Measurements from ENCODE around the gene EVI5.
A peak's percentile ranks its signal among the peaks of the same experiment; 100 is the strongest.

Gene EVI5

DNA sequence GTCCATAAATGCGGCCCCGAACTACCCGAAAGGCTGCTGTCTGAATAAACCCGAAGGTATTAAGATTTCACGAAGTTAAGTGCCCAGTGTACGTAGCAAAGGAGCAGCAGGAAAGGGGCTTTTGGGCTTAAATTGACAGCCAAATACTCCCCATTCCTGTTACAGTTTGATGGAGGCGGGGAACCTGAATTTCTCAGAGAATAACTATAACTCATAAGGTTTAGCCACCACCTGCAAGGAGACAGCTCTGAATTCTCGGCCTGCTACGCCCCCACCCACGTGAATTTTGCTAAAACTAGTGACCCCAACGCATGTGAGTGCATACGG, 303.3 kb downstream of the EVI5 start:
- Histone ChIP-seq H3K4me2 (ENCODE audit: low read length) (peak overlapping the region; percentile 80), H3K27ac (no peak overlapping the region), H3K4me3 (ENCODE audit: low read depth, low read length) (no peak overlapping the region), H3K9ac (no peak overlapping the region), H3K4me1 (no peaks in the 10 kb centered on the region), H3K79me2 (no peaks in the 10 kb centered on the region), H3K9me3 (ENCODE audit: control insufficient read depth, low read length) (no peaks in the 10 kb centered on the region), H2AFZ (no peak overlapping the region), H3K36me3 (ENCODE audit: control insufficient read depth, insufficient read depth, low read length) (no peaks in the 10 kb centered on the region), H3K27me3 (ENCODE audit: control insufficient read depth, insufficient read depth, low read length) (peaks cover 27% of the 10 kb centered on the region)
- TF ChIP-seq, protein P1, sequence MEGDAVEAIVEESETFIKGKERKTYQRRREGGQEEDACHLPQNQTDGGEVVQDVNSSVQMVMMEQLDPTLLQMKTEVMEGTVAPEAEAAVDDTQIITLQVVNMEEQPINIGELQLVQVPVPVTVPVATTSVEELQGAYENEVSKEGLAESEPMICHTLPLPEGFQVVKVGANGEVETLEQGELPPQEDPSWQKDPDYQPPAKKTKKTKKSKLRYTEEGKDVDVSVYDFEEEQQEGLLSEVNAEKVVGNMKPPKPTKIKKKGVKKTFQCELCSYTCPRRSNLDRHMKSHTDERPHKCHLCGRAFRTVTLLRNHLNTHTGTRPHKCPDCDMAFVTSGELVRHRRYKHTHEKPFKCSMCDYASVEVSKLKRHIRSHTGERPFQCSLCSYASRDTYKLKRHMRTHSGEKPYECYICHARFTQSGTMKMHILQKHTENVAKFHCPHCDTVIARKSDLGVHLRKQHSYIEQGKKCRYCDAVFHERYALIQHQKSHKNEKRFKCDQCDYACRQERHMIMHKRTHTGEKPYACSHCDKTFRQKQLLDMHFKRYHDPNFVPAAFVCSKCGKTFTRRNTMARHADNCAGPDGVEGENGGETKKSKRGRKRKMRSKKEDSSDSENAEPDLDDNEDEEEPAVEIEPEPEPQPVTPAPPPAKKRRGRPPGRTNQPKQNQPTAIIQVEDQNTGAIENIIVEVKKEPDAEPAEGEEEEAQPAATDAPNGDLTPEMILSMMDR (IDR thresholded peaks at IDR 0.05) = no peak

DNA sequence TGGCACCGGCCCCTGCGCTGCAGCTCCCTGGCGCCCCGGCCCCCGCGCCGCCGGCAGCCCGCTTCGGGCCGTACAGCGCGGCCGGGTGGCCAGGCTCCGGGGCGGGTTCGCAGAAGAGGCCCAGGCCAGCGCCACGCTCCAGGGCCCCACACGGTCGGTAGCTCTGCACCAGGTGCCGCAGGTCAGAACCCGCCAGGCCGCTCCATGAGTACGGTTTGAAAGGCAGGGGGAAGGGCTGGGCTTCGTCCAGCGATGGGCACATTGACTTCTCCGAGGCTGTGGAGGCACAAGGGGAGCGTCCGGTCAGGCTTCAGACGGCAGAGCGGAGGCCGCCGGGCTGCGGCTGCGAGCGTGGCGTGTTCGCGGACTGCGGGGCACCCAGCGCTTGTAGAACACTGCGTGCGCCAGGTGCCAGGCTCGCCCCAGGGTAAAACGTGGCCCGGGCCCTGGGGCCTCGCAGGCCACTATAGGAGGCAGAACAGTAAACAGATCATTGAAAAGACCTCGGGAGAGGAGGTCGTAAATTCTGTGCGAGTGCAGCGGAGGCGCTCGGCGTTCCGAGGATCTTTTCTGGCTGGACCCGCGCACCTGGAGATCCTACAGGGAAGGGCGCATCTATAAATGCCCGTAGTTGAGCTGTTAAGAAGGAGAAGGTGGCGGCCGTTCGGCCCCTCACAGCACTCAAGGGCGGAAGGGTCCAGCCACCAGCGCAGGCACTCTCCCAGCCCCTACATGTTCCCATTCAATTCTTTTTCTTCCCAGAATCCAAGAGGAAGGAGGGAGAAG, 303.9 kb downstream of the EVI5 start:
- Histone ChIP-seq H3K36me3 (ENCODE audit: control insufficient read depth, insufficient read depth, low read length) (no peaks in the 10 kb centered on the region), H3K4me2 (ENCODE audit: low read length) (peak overlapping the region; percentile 57), H3K9ac (no peak overlapping the region), H3K27me3 (ENCODE audit: control insufficient read depth, insufficient read depth, low read length) (peaks cover 26% of the 10 kb centered on the region), H3K4me3 (ENCODE audit: low read depth, low read length) (no peak overlapping the region), H3K9me3 (ENCODE audit: control insufficient read depth, low read length) (no peaks in the 10 kb centered on the region), H2AFZ (no peak overlapping the region), H3K4me1 (no peaks in the 10 kb centered on the region), H3K27ac (no peak overlapping the region), H3K79me2 (no peaks in the 10 kb centered on the region)
- TF ChIP-seq, protein P1 (IDR thresholded peaks at IDR 0.05) = no peak

DNA sequence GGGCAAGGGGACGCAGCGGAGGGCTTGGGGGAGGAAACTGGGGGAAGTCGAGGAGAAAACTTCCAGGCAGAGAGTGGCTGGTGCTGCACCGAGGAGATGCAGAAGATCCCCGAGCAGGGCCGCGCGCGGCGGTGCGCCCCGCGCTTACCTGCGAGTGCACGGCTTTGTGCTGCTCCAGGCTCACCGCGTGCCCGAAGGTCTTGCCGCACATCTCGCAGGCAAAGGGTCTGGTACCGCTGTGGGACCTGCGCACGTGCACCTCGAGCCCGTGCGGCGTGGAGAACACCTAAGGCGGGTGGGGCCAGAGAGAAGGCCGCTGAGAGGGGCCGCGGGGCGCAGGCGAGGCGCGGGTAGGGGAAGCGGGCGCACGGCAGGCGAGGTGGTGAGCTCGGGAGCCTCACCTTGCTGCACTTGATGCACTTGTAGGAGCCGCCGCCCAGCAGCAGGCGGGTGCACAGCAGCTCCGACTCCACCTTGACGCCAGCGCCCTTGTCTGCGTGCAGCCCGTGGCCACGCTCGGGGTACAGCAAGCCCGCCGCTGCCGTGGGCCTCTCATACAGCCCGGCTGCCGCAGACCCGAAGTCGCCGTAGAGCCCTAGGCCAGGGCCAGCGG, 304.6 kb downstream of the EVI5 start:
- Histone ChIP-seq H3K36me3 (ENCODE audit: control insufficient read depth, insufficient read depth, low read length) (no peaks in the 10 kb centered on the region), H3K4me3 (ENCODE audit: low read depth, low read length) (no peak overlapping the region), H3K27ac (no peak overlapping the region), H2AFZ (no peak overlapping the region), H3K9me3 (ENCODE audit: control insufficient read depth, low read length) (no peaks in the 10 kb centered on the region), H3K79me2 (no peaks in the 10 kb centered on the region), H3K27me3 (ENCODE audit: control insufficient read depth, insufficient read depth, low read length) (peaks cover 19% of the 10 kb centered on the region), H3K9ac (no peak overlapping the region), H3K4me1 (no peaks in the 10 kb centered on the region), H3K4me2 (ENCODE audit: low read length) (peak overlapping the region; percentile 57)
- TF ChIP-seq, protein P1 (IDR thresholded peaks at IDR 0.05) = no peak

DNA sequence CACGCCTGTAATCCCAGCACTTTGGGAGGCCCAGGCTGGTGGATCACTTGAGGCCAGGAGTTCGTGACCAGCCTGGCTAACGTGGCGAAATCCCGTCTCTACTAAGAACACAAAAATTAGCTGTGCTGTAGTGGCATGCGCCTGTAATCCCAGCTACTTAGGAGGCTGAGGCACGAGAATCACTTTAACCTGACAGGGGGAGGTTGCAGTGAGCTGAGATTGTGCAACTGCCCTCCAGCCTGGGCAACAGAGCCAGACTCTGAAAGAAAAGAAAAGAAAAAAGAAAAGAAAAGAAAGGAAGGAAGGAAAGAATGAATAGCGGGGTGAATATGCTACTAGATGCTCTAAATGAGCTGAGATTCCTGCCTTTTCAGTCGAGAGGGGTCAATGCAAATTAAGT, 305.3 kb downstream of the EVI5 start:
- H3K4me3 ChIP-seq (ENCODE audit: low read depth, low read length) = no peak overlapping the region
- no peaks in the 10 kb centered on the region for H3K9me3 ChIP-seq (ENCODE audit: control insufficient read depth, low read length)
- no peak overlapping the region for H2AFZ ChIP-seq
- TF ChIP-seq, protein P1 (IDR thresholded peaks at IDR 0.05) = no peak
- no peak overlapping the region for H3K27ac ChIP-seq
- no peaks in the 10 kb centered on the region for H3K79me2 ChIP-seq
- H3K9ac ChIP-seq = no peak overlapping the region
- no peaks in the 10 kb centered on the region for H3K36me3 ChIP-seq (ENCODE audit: control insufficient read depth, insufficient read depth, low read length)
- H3K4me1 ChIP-seq = no peaks in the 10 kb centered on the region
- peaks cover 15% of the 10 kb centered on the region for H3K27me3 ChIP-seq (ENCODE audit: control insufficient read depth, insufficient read depth, low read length)
- H3K4me2 ChIP-seq (ENCODE audit: low read length) = no peak overlapping the region

DNA sequence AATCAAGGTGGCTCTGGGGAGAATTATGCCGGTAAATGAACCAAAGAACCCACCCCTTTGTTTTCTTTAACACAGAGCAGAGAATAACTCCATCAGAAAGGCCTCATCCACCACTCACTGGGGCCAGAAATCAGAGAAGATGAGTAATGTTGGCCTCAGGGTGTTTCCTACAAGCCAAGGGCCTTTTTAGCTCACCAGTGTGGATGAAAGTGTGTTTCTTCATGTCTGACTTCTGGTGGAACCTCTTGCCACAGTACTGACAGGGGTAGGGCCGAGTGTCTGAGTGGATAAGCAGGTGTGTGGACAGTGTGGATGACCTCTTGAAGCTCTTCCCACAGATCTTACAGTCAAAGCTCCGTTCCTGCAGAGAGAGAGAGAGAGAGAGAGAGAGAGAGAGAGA, 306.5 kb downstream of the EVI5 start:
- Histone ChIP-seq H3K4me2 (ENCODE audit: low read length) (no peak overlapping the region), H3K36me3 (ENCODE audit: control insufficient read depth, insufficient read depth, low read length) (no peaks in the 10 kb centered on the region), H3K4me3 (ENCODE audit: low read depth, low read length) (no peak overlapping the region), H3K4me1 (no peaks in the 10 kb centered on the region), H3K27ac (no peak overlapping the region), H3K9ac (no peak overlapping the region), H3K9me3 (ENCODE audit: control insufficient read depth, low read length) (no peaks in the 10 kb centered on the region), H3K79me2 (no peaks in the 10 kb centered on the region), H3K27me3 (ENCODE audit: control insufficient read depth, insufficient read depth, low read length) (peaks cover 10% of the 10 kb centered on the region), H2AFZ (no peak overlapping the region)
- TF ChIP-seq, protein P1 (IDR thresholded peaks at IDR 0.05) = no peak
